NB4 (cell line): ENCODE results near the gene ITPK1.

Experiments
- POLR2A ChIP-seq: IDR thresholded peaks from 2 replicates; pipeline ENCODE4 v1.6.1; 2011; ENCODE audit warnings: mild to moderate bottlenecking; ENCODE audit not compliant: insufficient read length; ENCODE audit errors: extremely low read depth
- TF ChIP-seq, protein P1 (sequence below): IDR thresholded peaks from one replicate; pipeline ENCODE4 v1.5.1; 2012; ENCODE audit warnings: low read depth, low read length
- TF ChIP-seq, protein P2 (sequence below): IDR thresholded peaks from 2 replicates; pipeline ENCODE4 v1.6.1; 2011; ENCODE audit warnings: low read depth, low read length

DNA sequence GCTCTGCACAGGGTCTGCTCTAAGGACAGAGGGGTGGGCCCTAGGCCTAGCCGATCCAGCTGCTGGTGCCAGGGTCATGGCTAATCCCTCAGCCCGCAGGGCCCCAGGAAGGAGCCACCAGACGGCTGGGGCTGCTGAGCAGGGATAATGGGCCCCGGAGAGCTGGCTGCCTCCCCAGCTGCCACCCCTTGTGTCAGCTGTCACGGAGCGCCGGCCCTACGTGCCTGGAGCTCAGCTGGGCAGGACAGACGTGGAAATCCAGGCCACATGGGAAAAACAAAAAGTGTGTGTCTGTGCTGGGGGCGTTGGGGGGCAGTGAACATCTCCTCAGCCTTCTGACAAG is 156.6 kb downstream of the ITPK1 start:
- TF ChIP-seq, protein P1, sequence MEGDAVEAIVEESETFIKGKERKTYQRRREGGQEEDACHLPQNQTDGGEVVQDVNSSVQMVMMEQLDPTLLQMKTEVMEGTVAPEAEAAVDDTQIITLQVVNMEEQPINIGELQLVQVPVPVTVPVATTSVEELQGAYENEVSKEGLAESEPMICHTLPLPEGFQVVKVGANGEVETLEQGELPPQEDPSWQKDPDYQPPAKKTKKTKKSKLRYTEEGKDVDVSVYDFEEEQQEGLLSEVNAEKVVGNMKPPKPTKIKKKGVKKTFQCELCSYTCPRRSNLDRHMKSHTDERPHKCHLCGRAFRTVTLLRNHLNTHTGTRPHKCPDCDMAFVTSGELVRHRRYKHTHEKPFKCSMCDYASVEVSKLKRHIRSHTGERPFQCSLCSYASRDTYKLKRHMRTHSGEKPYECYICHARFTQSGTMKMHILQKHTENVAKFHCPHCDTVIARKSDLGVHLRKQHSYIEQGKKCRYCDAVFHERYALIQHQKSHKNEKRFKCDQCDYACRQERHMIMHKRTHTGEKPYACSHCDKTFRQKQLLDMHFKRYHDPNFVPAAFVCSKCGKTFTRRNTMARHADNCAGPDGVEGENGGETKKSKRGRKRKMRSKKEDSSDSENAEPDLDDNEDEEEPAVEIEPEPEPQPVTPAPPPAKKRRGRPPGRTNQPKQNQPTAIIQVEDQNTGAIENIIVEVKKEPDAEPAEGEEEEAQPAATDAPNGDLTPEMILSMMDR = no peak
- TF ChIP-seq POLR2A = no peak
- TF ChIP-seq, protein P2, sequence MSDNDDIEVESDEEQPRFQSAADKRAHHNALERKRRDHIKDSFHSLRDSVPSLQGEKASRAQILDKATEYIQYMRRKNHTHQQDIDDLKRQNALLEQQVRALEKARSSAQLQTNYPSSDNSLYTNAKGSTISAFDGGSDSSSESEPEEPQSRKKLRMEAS = no peak
